Measurements from ENCODE around the gene SCRN2.

- no peak for TF ChIP-seq POLR2AphosphoS5 (IDR thresholded peaks at IDR 0.05; ENCODE audit: insufficient read depth in 1 of 2, low read depth in 1 of 2)
- TF ChIP-seq, protein P1, sequence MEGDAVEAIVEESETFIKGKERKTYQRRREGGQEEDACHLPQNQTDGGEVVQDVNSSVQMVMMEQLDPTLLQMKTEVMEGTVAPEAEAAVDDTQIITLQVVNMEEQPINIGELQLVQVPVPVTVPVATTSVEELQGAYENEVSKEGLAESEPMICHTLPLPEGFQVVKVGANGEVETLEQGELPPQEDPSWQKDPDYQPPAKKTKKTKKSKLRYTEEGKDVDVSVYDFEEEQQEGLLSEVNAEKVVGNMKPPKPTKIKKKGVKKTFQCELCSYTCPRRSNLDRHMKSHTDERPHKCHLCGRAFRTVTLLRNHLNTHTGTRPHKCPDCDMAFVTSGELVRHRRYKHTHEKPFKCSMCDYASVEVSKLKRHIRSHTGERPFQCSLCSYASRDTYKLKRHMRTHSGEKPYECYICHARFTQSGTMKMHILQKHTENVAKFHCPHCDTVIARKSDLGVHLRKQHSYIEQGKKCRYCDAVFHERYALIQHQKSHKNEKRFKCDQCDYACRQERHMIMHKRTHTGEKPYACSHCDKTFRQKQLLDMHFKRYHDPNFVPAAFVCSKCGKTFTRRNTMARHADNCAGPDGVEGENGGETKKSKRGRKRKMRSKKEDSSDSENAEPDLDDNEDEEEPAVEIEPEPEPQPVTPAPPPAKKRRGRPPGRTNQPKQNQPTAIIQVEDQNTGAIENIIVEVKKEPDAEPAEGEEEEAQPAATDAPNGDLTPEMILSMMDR (IDR thresholded peaks at IDR 0.05), result no peak
- no peak for TF ChIP-seq POLR2A (IDR thresholded peaks at IDR 0.05)
Measured at GRCh38 chr17:47846716-47847340, 5.8 kb upstream of the SCRN2 start.
